Hematopoietic multipotent progenitor cell treated with erythropoietin and hydrocortisone succinate and interleukin-3 and kit ligand, for 8 days (in vitro differentiated cells): Measurements from ENCODE around the gene MAP2K3.

Source experiments
- DNase-seq: peaks from one replicate; pipeline ENCODE4 v3.0.0-alpha.2; 2015

Gene MAP2K3

DNA sequence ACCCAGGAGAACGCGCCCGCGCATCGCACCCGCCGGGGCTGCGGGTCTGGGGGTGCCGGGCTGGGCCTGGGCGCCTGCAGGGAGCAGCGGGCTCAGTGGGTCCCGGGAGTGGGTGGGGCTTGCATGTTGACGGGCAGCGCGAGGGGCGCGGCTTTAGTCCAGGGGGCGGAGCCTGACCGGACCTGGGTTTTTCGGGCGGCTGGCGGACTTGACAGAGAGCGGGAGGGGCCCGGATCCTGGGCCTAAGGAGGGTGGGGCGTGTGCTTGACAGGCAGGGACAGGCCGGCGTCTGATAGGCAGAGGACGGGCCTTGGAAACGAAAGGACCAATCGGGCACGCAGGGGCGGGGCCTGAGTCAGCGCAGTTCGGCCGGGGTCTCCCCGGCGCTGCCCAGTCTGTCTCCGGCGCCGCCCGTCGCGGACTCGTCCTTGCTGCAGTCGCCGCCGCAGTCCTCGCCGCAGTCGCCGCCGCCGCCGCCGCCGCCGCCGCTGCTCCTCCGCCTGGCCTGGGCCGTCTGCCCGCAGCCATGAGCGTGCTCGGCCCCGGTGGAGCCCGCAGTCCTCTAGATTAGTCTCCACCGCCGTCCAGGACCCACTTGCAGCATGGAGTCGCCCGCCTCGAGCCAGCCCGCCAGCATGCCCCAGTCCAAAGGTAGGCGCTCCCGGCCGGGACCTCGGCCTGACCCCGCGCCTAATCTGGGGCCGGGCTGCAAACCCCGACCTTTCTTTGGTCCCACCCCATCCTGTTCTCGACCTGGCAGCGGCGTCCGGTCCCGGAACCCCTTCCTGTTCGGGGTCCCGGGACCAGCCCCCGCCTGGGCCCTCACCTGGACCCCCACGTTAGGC is at the start of gene MAP2K3:
Gene MAP2K3 (plus strand): TSS at position 393 of the 845 bp plus-strand sequence. CDS start 210 bp downstream, at position 603.
- peak; percentile 99 for DNase-seq

GRCh38 chr17:21235921-21236320 is 48.6 kb upstream of the MAP2K3 start:
- DNase-seq, result no peak

- peak; percentile 59 for DNase-seq
Observed at GRCh38 chr17:21239680-21240368, 44.7 kb upstream of the MAP2K3 start.

GRCh38 chr17:21240369-21241055 is 44.0 kb upstream of the MAP2K3 start:
- no peak for DNase-seq

GRCh38 chr17:21241564-21241963 is 42.9 kb upstream of the MAP2K3 start:
- DNase-seq, result no peak

GRCh38 chr17:21242026-21242697 is 42.3 kb upstream of the MAP2K3 start:
- DNase-seq, result no peak

GRCh38 chr17:21242780-21243515 is 41.6 kb upstream of the MAP2K3 start:
- DNase-seq, result no peak

DNA sequence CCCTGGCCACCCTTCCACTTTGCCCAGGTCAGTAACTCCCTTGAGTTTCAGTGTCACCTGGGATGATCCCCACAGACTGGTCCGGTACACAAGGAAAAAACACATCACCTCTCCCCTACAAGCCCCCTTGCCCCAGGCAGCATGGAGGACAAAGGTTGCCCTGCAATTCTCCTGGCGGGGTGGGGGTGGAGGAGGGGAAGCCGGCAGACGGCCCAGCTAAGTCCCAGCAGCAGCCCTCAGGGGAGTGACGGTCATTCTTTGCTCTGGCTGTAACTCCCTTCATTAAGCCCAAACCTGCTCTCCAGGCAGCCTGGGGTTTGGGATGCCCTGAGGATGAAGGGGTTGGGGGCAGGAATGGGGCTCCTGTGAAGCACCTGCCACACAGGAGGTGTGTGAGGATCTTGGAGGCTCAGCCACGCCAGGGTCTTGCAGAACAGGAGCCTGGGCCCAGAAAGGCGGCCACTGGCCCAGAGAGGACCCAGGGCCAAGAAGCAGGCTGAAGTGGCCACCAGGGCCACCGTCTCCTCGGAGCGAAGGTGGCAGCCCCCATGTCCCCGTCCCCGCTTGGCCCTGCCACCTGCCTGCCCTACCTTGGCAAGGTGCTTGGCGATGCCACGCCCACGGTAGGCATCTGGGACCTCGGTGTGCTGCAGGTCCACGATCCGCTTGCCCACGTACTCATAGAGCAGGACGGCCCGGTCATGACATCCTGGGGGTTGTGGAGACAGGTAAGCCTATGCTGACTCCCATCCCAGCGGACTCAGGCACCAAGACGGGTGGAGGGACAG is 40.8 kb upstream of the MAP2K3 start:
- no peak for DNase-seq

- no peak for DNase-seq
Observed at GRCh38 chr17:21245639-21246084, 38.8 kb upstream of the MAP2K3 start.

- no peak for DNase-seq
Observed at GRCh38 chr17:21246698-21247097, 37.8 kb upstream of the MAP2K3 start.

- no peak for DNase-seq
Observed at GRCh38 chr17:21247552-21248258, 36.8 kb upstream of the MAP2K3 start.

- peak; percentile 22 for DNase-seq
Observed at GRCh38 chr17:21248500-21248899, 36.0 kb upstream of the MAP2K3 start.

DNA sequence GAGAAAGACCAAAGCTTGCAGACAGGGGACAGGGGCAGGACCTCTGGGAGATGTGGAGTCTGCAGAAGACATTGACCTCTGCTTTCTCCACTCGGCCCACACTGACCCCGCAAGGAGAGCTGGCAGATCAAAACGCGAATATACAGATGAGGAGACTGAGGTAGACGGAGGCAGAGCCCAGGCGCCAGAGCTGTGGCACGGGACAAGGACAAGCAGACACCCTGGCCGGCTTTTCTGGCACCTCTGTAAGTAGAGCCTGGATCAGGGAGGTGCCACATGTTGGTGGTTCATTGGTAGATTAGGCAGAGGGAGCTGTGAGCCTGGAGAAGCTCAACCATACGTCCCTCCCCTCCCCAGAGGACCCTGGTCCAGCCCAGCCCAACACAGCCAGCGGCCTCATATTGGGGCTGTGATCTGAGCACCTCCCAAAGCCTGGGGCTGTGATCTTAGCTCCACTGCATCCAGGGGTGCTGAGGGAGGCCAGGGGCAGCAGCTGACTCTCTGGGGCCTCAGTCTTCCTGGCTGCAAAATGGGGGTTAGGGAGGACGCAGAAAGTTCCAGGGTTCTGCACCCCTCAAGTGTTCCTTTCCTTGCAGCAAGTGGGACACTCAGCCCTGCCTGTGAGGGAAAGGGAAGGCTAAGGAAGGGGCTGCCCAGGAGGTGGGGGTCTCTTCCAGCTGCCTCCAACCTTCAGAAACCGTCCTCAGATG is 35.3 kb upstream of the MAP2K3 start:
- no peak for DNase-seq

GRCh38 chr17:21249920-21250703 is 34.4 kb upstream of the MAP2K3 start:
- no peak for DNase-seq

DNA sequence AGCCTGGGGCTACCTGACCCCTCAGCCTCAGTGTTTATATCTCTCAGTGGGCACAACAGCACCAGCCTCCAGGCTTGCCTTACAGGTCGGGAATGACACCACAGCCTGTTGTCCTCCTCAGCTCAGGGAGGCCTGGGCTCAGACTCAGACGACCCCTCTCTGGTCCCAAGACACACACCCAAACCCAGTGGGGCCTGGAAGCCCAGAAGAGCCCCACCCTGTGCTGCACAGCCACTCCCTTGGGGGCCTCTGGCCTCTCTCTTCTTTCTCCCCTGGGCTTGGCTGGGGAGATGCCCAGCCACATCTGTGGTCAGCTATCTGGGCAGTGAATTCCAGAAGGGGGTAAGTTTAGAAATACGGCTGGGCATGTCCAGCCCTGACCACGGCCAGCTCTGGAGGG is 33.7 kb upstream of the MAP2K3 start:
- DNase-seq, result no peak

DNA sequence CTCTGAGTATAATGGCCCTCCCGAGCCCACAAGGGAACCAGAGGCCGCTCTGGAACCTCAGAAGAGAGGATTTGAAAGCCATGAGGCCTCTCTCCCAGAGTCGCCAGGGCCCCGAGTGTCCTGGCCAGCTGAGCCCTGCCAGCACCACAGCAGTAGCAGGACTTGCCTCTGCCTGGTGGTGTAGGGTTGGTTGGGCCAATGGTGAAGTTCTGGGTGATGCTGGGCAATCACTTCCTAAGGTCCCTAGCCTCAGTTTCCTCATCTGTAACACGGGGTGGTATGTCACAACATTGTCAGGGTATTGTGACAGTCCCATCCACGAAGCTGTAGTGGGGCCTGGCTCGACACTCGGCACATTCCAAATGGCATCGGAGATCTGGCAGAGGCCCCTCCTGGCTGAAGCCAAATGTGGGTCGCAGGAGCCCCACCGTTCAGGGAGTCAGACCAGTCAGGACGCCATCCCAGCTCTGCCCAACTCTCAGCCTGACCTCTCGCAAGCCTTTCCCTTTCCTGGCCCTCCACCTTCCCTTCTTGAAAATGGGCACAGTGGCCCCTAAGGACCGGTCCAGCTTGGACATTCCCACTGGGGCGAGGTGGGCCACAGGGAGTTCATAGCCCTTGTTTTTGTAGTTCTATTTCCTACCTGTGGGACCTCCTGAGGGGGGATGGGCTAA is 33.0 kb upstream of the MAP2K3 start:
- DNase-seq, result no peak

- no peak for DNase-seq
Observed at GRCh38 chr17:21252289-21252795, 32.2 kb upstream of the MAP2K3 start.
